Ovary (tissue), 3 donors: ENCODE data around the gene SIL1.

Experiments
- CTCF ChIP-seq, 3 donors: fragments of 450-650 bp in 2 of 3; fragments of 200-600 bp in 1 of 3; IDR thresholded peaks; one replicate each; pipeline versions ENCODE4 v1.5.1 to v1.8.0; 2016 to 2022; ENCODE audit warnings: antibody characterized with exemption in 3 of 3, mild to moderate bottlenecking in 1 of 3
- POLR2A ChIP-seq: fragments of 450-650 bp; IDR thresholded peaks from one replicate; pipeline ENCODE4 v1.6.1; 2017; ENCODE audit warnings: antibody characterized with exemption, mild to moderate bottlenecking, moderate library complexity
- donor health status: DM: no; HTN: no; CAD: no.

- no peak for TF ChIP-seq CTCF (IDR thresholded peaks at IDR 0.05)
- TF ChIP-seq POLR2A, result no peak
Observed at GRCh38 chr5:139210585-139210984, 12.4 kb upstream of the SIL1 start.
